Measurements from ENCODE around the gene DEFB123.

The DEFB123 gene

GRCh38 chr20:31473331-31474096 is 33.1 kb downstream of the DEFB123 start:
- no peak overlapping the region for H3K4me3 ChIP-seq (ENCODE audit: control insufficient read depth, low read depth, low read length)
- peak; percentile 54 for DNase-seq (ENCODE audit: low read depth)
- TF ChIP-seq CTCF (conservative IDR thresholded peaks at IDR 0.05; ENCODE audit: control insufficient read depth, insufficient read depth, low read depth, low read length): no peak

GRCh38 chr20:31474097-31474436 is 33.6 kb downstream of the DEFB123 start:
- no peak for DNase-seq (ENCODE audit: low read depth)
- no peak overlapping the region for H3K4me3 ChIP-seq (ENCODE audit: control insufficient read depth, low read depth, low read length)
- TF ChIP-seq CTCF (conservative IDR thresholded peaks at IDR 0.05; ENCODE audit: control insufficient read depth, insufficient read depth, low read depth, low read length): no peak

GRCh38 chr20:31474758-31475427 is 34.5 kb downstream of the DEFB123 start, which contains the start of the genes DEFB124 and REM1:
DEFB124 (minus strand) TSS chr20:31475127; CDS start chr20:31473013, 2,114 bp downstream.
REM1 (plus strand) TSS chr20:31475288; CDS start chr20:31476446, 1,158 bp downstream.
- peak within 1 kb of the TSS; percentile 12 for H3K4me3 ChIP-seq (ENCODE audit: control insufficient read depth, low read depth, low read length)
- no peak for DNase-seq (ENCODE audit: low read depth)
- no peak for TF ChIP-seq CTCF (conservative IDR thresholded peaks at IDR 0.05; ENCODE audit: control insufficient read depth, insufficient read depth, low read depth, low read length)

- no peak for TF ChIP-seq CTCF (conservative IDR thresholded peaks at IDR 0.05; ENCODE audit: control insufficient read depth, insufficient read depth, low read depth, low read length)
- H3K4me3 ChIP-seq (ENCODE audit: control insufficient read depth, low read depth, low read length): peak overlapping the region; percentile 12
- no peak for DNase-seq (ENCODE audit: low read depth)
Observed at GRCh38 chr20:31475472-31476293, 35.3 kb downstream of the DEFB123 start.

GRCh38 chr20:31476294-31476585 is 35.8 kb downstream of the DEFB123 start:
- DNase-seq (ENCODE audit: low read depth): no peak
- no peak overlapping the region for H3K4me3 ChIP-seq (ENCODE audit: control insufficient read depth, low read depth, low read length)

More at GRCh38 chr20:31476294-31476585, 35.8 kb downstream of the DEFB123 start:
- TF ChIP-seq CTCF (conservative IDR thresholded peaks at IDR 0.05; ENCODE audit: control insufficient read depth, insufficient read depth, low read depth, low read length): no peak

All from fibroblast of mammary gland (primary cell).